ENCODE data around the gene LGR6.

LGR6 gene

DNA sequence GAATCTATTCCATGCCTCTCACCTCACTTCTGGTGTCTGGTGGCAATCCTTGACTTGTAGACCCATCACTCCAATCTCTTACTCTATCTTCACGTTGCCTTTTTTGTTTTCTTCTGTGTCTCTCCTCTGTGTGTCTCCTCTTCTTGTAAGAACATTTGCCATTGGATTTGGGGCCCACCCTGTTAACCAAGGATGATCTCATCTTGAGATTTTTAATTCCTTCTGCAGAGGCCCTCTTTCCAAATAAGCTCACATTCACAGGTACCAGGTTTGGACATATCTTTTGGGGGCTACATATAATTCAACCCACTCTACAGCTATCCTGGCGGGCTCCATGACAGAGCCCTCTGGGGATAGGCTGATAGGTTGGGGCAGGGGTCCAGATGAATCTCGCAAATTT is 92.3 kb downstream of the LGR6 start:
- no peak overlapping the region for H2AFZ ChIP-seq (ENCODE audit: low read depth)
- no peaks in the 10 kb centered on the region for H3K27me3 ChIP-seq (ENCODE audit: insufficient read depth, low read depth)
- H3K27ac ChIP-seq: no peak overlapping the region
- no peak overlapping the region for H3K4me2 ChIP-seq
- H3K4me3 ChIP-seq (IDR thresholded peaks at IDR 0.05; ENCODE audit: insufficient read depth, low read depth, low read length): no peak overlapping the region
- H3K79me2 ChIP-seq (ENCODE audit: insufficient read depth, low read depth): no peaks in the 10 kb centered on the region
- no peak overlapping the region for H3K9ac ChIP-seq
- TF ChIP-seq CTCF (conservative IDR thresholded peaks at IDR 0.05; ENCODE audit: low read depth, low read length): no peak
- H3K4me1 ChIP-seq (ENCODE audit: low read depth, poor library complexity, severe bottlenecking): peaks cover 29% of the 10 kb centered on the region
- H3K36me3 ChIP-seq (ENCODE audit: insufficient read depth): no peaks in the 10 kb centered on the region
- H4K20me1 ChIP-seq (ENCODE audit: insufficient read depth): no peaks in the 10 kb centered on the region

GRCh38 chr1:202286622-202287097 is 93.1 kb downstream of the LGR6 start:
- no peak overlapping the region for H3K4me3 ChIP-seq (IDR thresholded peaks at IDR 0.05; ENCODE audit: insufficient read depth, low read depth, low read length)
- H3K4me2 ChIP-seq: no peak overlapping the region
- H3K36me3 ChIP-seq (ENCODE audit: insufficient read depth): no peaks in the 10 kb centered on the region
- H3K27me3 ChIP-seq (ENCODE audit: insufficient read depth, low read depth): no peaks in the 10 kb centered on the region
- H3K27ac ChIP-seq: no peak overlapping the region
- H3K79me2 ChIP-seq (ENCODE audit: insufficient read depth, low read depth): no peaks in the 10 kb centered on the region
- TF ChIP-seq CTCF (conservative IDR thresholded peaks at IDR 0.05; ENCODE audit: low read depth, low read length): no peak
- no peaks in the 10 kb centered on the region for H4K20me1 ChIP-seq (ENCODE audit: insufficient read depth)
- no peak overlapping the region for H2AFZ ChIP-seq (ENCODE audit: low read depth)
- no peak overlapping the region for H3K9ac ChIP-seq
- H3K4me1 ChIP-seq (ENCODE audit: low read depth, poor library complexity, severe bottlenecking): peaks cover 29% of the 10 kb centered on the region

DNA sequence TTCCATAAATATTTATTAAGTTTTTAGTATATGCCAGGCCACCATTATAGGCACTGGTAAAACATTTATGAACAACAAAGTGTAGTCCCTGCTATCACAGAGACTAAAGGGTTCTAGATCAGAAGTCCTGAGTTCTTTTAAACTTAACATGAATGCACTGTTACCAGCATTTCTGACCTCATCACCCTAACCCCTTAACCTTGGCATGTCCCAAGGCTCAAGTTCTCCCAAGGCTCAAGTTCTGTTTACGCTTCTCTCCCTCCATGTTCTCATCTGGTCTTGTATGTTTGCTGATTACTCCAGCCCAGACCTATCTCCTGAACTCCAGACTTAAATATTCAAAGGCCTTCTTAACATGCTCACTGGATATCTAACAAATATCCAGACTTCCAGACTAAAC is 93.6 kb downstream of the LGR6 start:
- Histone ChIP-seq H3K9ac (no peak overlapping the region), H3K27me3 (ENCODE audit: insufficient read depth, low read depth) (no peaks in the 10 kb centered on the region), H2AFZ (ENCODE audit: low read depth) (no peak overlapping the region), H3K4me3 (IDR thresholded peaks at IDR 0.05; ENCODE audit: insufficient read depth, low read depth, low read length) (no peak overlapping the region), H3K4me2 (no peak overlapping the region), H3K4me1 (ENCODE audit: low read depth, poor library complexity, severe bottlenecking) (peaks cover 23% of the 10 kb centered on the region), H3K27ac (no peak overlapping the region), H3K36me3 (ENCODE audit: insufficient read depth) (no peaks in the 10 kb centered on the region), H3K79me2 (ENCODE audit: insufficient read depth, low read depth) (no peaks in the 10 kb centered on the region), H4K20me1 (ENCODE audit: insufficient read depth) (no peaks in the 10 kb centered on the region)
- no peak for TF ChIP-seq CTCF (conservative IDR thresholded peaks at IDR 0.05; ENCODE audit: low read depth, low read length)

DNA sequence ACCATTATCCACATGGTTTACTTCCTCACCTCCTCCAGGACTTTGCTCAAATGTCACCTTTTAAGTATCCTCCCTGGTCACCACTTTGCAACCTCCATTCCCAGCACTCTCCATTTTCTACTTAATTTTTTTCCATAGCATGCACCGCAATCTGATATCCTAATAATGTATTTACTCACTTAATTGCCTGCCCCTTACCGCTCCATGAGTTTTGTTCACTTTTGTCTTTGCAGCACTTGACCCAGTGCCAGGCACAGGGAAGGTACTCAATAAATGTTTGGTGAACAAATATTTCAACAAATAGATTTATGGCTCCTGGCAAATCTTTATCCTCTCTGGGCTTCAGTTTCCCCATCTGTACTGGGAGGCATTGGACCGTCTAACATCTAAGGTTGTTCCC is 94.6 kb downstream of the LGR6 start:
- H3K27me3 ChIP-seq (ENCODE audit: insufficient read depth, low read depth): no peaks in the 10 kb centered on the region
- no peak for TF ChIP-seq CTCF (conservative IDR thresholded peaks at IDR 0.05; ENCODE audit: low read depth, low read length)
- no peaks in the 10 kb centered on the region for H3K79me2 ChIP-seq (ENCODE audit: insufficient read depth, low read depth)
- H3K4me3 ChIP-seq (IDR thresholded peaks at IDR 0.05; ENCODE audit: insufficient read depth, low read depth, low read length): no peak overlapping the region
- peaks cover 14% of the 10 kb centered on the region for H3K4me1 ChIP-seq (ENCODE audit: low read depth, poor library complexity, severe bottlenecking)
- no peaks in the 10 kb centered on the region for H3K36me3 ChIP-seq (ENCODE audit: insufficient read depth)
- no peak overlapping the region for H2AFZ ChIP-seq (ENCODE audit: low read depth)
- H3K4me2 ChIP-seq: no peak overlapping the region
- H3K9ac ChIP-seq: no peak overlapping the region
- H3K27ac ChIP-seq: no peak overlapping the region
- H4K20me1 ChIP-seq (ENCODE audit: insufficient read depth): no peaks in the 10 kb centered on the region
